Measurements from ENCODE around the gene LEKR1. TPM values are rescaled to one million over a fixed set of nuclear protein-coding genes. Genes with fewer than 3 reads are reported as not detected.

The LEKR1 gene
- total RNA-seq, 1 experiment from 2014 or later: 1.3 TPM

- Mint-ChIP-seq H3K36me3 (ENCODE audit: insufficient read depth, unreplicated experiment) (no peaks in the 10 kb centered on the region), H3K4me3 (ENCODE audit: unreplicated experiment) (no peak overlapping the region), H3K27me3 (ENCODE audit: insufficient read depth, unreplicated experiment) (no peaks in the 10 kb centered on the region), H3K9me3 (ENCODE audit: unreplicated experiment) (no peaks in the 10 kb centered on the region), H3K4me1 (ENCODE audit: insufficient read depth, unreplicated experiment) (no peaks in the 10 kb centered on the region), H3K27ac (ENCODE audit: low read depth, unreplicated experiment) (no peak overlapping the region)
- ChIA-PET CTCF (interaction anchor here (0.6 to 0.7 kb wide), 3 partner anchors 61 to 367 kb away, joined by 3 read pairs; no protein-coding TSS in a partner anchor), POLR2A (interaction anchor here (0.9 to 1.0 kb wide), 2 partner anchors 9 to 155 kb away, joined by 4 read pairs; no protein-coding TSS in a partner anchor)
- no peak for TF ChIP-seq CTCF (IDR thresholded peaks at IDR 0.05; ENCODE audit: unreplicated experiment)
- BruUV-seq (replicated peaks): no TSS peak
- intact Hi-C loops (cut with micrococcal nuclease): no loop called here
- no peak for DNase-seq (ENCODE audit: unreplicated experiment)
Measured at GRCh38 chr3:156834962-156835535, 8.9 kb downstream of the LEKR1 start.

- POLR2A ChIA-PET: interaction anchor here (0.6 to 1.6 kb wide), 3 partner anchors 10 to 156 kb away, joined by 3 to 4 read pairs (median 4); no protein-coding TSS in a partner anchor
- CTCF ChIA-PET: interaction anchor here (0.6 to 0.9 kb wide), 3 partner anchors 16 to 300 kb away, joined by 3 read pairs; no protein-coding TSS in a partner anchor
- Mint-ChIP-seq H3K27ac (ENCODE audit: low read depth, unreplicated experiment) (no peak overlapping the region), H3K27me3 (ENCODE audit: insufficient read depth, unreplicated experiment) (no peaks in the 10 kb centered on the region), H3K4me1 (ENCODE audit: insufficient read depth, unreplicated experiment) (no peaks in the 10 kb centered on the region), H3K9me3 (ENCODE audit: unreplicated experiment) (no peaks in the 10 kb centered on the region), H3K36me3 (ENCODE audit: insufficient read depth, unreplicated experiment) (no peaks in the 10 kb centered on the region), H3K4me3 (ENCODE audit: unreplicated experiment) (no peak overlapping the region)
- DNase-seq (ENCODE audit: unreplicated experiment): no peak
- no TSS peak for BruUV-seq (replicated peaks)
- TF ChIP-seq CTCF (IDR thresholded peaks at IDR 0.05; ENCODE audit: unreplicated experiment): no peak
- intact Hi-C loops (cut with micrococcal nuclease): no loop called here
Measured at GRCh38 chr3:156836701-156837100, 10.5 kb downstream of the LEKR1 start.

GRCh38 chr3:156837115-156837514, 11.0 kb downstream of the LEKR1 start:
- Mint-ChIP-seq H3K4me1 (ENCODE audit: insufficient read depth, unreplicated experiment) (no peaks in the 10 kb centered on the region), H3K36me3 (ENCODE audit: insufficient read depth, unreplicated experiment) (no peaks in the 10 kb centered on the region), H3K27ac (ENCODE audit: low read depth, unreplicated experiment) (no peak overlapping the region), H3K9me3 (ENCODE audit: unreplicated experiment) (no peaks in the 10 kb centered on the region), H3K4me3 (ENCODE audit: unreplicated experiment) (no peak overlapping the region), H3K27me3 (ENCODE audit: insufficient read depth, unreplicated experiment) (no peaks in the 10 kb centered on the region)
- ChIA-PET CTCF (interaction anchor here (0.5 to 0.9 kb wide), 4 partner anchors 10 to 300 kb away, joined by 3 read pairs; no protein-coding TSS in a partner anchor), POLR2A (interaction anchor here (1.6 kb wide), 1 partner anchor 16 kb away, joined by 4 read pairs; no protein-coding TSS in a partner anchor)
- no peak for TF ChIP-seq CTCF (IDR thresholded peaks at IDR 0.05; ENCODE audit: unreplicated experiment)
- intact Hi-C loops (cut with micrococcal nuclease): no loop called here
- BruUV-seq (replicated peaks): no TSS peak
- DNase-seq (ENCODE audit: unreplicated experiment): peak; percentile 18

- CTCF ChIA-PET: no interaction called here
- Mint-ChIP-seq H3K27me3 (ENCODE audit: insufficient read depth, unreplicated experiment) (no peaks in the 10 kb centered on the region), H3K4me3 (ENCODE audit: unreplicated experiment) (no peak overlapping the region), H3K27ac (ENCODE audit: low read depth, unreplicated experiment) (no peak overlapping the region), H3K9me3 (ENCODE audit: unreplicated experiment) (no peaks in the 10 kb centered on the region), H3K36me3 (ENCODE audit: insufficient read depth, unreplicated experiment) (no peaks in the 10 kb centered on the region), H3K4me1 (ENCODE audit: insufficient read depth, unreplicated experiment) (no peaks in the 10 kb centered on the region)
- no peak for TF ChIP-seq CTCF (IDR thresholded peaks at IDR 0.05; ENCODE audit: unreplicated experiment)
- no TSS peak for BruUV-seq (replicated peaks)
- POLR2A ChIA-PET: no interaction called here
- DNase-seq (ENCODE audit: unreplicated experiment): no peak
- intact Hi-C loops (cut with micrococcal nuclease): no loop called here
Measured at GRCh38 chr3:156838035-156838434, 11.9 kb downstream of the LEKR1 start.
